ENCODE results near the gene SCAMP3.

GRCh38 chr1:155277070-155277901 lies 15.1 kb upstream of the SCAMP3 start, which contains the start of gene HCN3:
- no peak; the same call in 1 of the 2 replicates for TF ChIP-seq POLR2AphosphoS5 (IDR thresholded peaks at IDR 0.05; ENCODE audit: low read depth, low read length)
- TF ChIP-seq, protein P1, sequence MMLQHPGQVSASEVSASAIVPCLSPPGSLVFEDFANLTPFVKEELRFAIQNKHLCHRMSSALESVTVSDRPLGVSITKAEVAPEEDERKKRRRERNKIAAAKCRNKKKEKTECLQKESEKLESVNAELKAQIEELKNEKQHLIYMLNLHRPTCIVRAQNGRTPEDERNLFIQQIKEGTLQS (IDR thresholded peaks at IDR 0.05) = no peak
